Sigmoid colon (tissue), 4 donors: ENCODE data around the gene MRPS27.

Experiments
- EP300 ChIP-seq, 4 donors: sonication (generic); formaldehyde crosslinking; IDR thresholded peaks; one replicate each; pipeline ENCODE4 v1.6.1; 2017; ENCODE audit warnings: antibody characterized with exemption in 4 of 4
- POLR2A ChIP-seq, 2 donors: fragments of 450-650 bp; IDR thresholded peaks; one replicate each; pipeline ENCODE4 v1.6.1; 2016; ENCODE audit warnings: antibody characterized with exemption in 2 of 2, mild to moderate bottlenecking in 2 of 2, moderate library complexity in 2 of 2
- POLR2AphosphoS5 ChIP-seq, 4 donors: sonication (generic); formaldehyde crosslinking; IDR thresholded peaks; one replicate each; pipeline ENCODE4 v1.6.1; 2017; ENCODE audit warnings: antibody characterized with exemption in 4 of 4

DNA sequence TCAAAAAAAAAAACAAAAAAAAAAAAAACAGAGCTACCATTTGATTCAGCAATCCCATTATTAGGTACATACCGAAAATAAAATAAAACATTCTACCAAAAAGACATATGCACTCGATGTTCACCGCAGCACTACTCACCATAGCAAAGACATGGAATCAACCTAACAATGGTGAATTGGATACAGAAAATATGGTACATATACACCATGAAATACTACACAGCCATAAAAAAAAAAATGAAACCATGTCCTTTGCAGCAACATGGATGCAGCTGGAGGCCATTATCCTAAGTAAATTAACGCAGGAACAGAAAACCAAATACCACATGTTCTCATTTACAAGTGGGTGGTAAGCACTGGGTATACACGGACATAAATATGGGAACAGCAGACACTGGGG, 21.3 kb downstream of the MRPS27 start:
- TF ChIP-seq POLR2A (IDR thresholded peaks at IDR 0.05): no peak
- TF ChIP-seq EP300 (IDR thresholded peaks at IDR 0.05): no peak
- TF ChIP-seq POLR2AphosphoS5 (IDR thresholded peaks at IDR 0.05): no peak
